ENCODE measurements around the gene GLRX3.
"Not testable (repeated sequence)": the region's sequence is repeated elsewhere in the genome, so short reads cannot be mapped to it uniquely, and the experiment has no call there.

GLRX3 gene

GRCh38 chr10:130189608-130190054 lies 53.4 kb downstream of the GLRX3 start:
- DNase-seq, result no peak

GRCh38 chr10:130190055-130190736 lies 54.0 kb downstream of the GLRX3 start:
- peak; percentile 51 to 71 for DNase-seq

GRCh38 chr10:130190737-130191115 lies 54.5 kb downstream of the GLRX3 start:
- no peak for DNase-seq

GRCh38 chr10:130191380-130191779 lies 55.2 kb downstream of the GLRX3 start:
- DNase-seq, result no peak

GRCh38 chr10:130192276-130192848 lies 56.2 kb downstream of the GLRX3 start:
- DNase-seq, result no peak

GRCh38 chr10:130193033-130193432 lies 56.8 kb downstream of the GLRX3 start:
- DNase-seq, result no peak

- no peak for DNase-seq
Measured at GRCh38 chr10:130193493-130194193, 57.5 kb downstream of the GLRX3 start.

GRCh38 chr10:130194194-130194990 lies 58.2 kb downstream of the GLRX3 start:
- DNase-seq, result no peak

- no peak for DNase-seq
Measured at GRCh38 chr10:130194991-130195645, 58.9 kb downstream of the GLRX3 start.

GRCh38 chr10:130195746-130196294 lies 59.6 kb downstream of the GLRX3 start:
- DNase-seq, result no peak

- DNase-seq, result no peak
Measured at GRCh38 chr10:130196511-130197487, 60.6 kb downstream of the GLRX3 start.

- no peak for DNase-seq
Measured at GRCh38 chr10:130198651-130199050, 62.5 kb downstream of the GLRX3 start.

GRCh38 chr10:130200179-130201042 lies 64.2 kb downstream of the GLRX3 start:
- DNase-seq, result no peak

- no peak for DNase-seq
Measured at GRCh38 chr10:130201043-130201380, 64.8 kb downstream of the GLRX3 start.

GRCh38 chr10:130202150-130202549 lies 66.0 kb downstream of the GLRX3 start:
- not testable (repeated sequence) for DNase-seq

GRCh38 chr10:130202984-130203621 lies 66.9 kb downstream of the GLRX3 start:
- DNase-seq, result no peak

- DNase-seq, result no peak
Measured at GRCh38 chr10:130203626-130204025, 67.4 kb downstream of the GLRX3 start.

- DNase-seq, result no peak
Measured at GRCh38 chr10:130206216-130206737, 70.1 kb downstream of the GLRX3 start.

- no peak for DNase-seq
Measured at GRCh38 chr10:130207205-130207604, 71.0 kb downstream of the GLRX3 start.
